ENCODE results near the gene MRGPRF. TPM values are rescaled to one million over a fixed set of nuclear protein-coding genes. Genes with fewer than 3 reads are reported as not detected.

MRGPRF gene
- total RNA-seq, 1 donor from 2014 or later, result under 0.01 TPM

DNA sequence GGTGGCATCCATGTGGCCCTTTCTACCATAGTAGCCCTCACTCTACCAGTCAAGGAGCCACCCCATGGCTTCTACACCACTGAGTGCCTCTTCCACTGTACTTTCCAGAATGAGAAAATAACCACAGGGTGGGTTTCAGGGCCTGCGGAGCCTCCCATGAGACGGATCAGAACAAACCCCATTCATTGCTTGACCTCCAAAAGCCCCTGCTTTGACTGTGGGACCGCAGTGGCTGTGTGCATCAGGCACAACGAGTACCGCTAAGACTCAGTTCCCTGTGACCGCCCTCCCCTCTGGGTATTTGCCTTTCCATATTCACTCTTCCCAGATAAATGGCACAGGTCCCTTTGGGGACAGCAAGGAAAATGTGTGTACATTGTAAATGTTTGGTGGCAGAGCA is 11.5 kb upstream of the MRGPRF start:
- DNase-seq (ENCODE audit: low read depth in 2 of 2), result no peak

DNA sequence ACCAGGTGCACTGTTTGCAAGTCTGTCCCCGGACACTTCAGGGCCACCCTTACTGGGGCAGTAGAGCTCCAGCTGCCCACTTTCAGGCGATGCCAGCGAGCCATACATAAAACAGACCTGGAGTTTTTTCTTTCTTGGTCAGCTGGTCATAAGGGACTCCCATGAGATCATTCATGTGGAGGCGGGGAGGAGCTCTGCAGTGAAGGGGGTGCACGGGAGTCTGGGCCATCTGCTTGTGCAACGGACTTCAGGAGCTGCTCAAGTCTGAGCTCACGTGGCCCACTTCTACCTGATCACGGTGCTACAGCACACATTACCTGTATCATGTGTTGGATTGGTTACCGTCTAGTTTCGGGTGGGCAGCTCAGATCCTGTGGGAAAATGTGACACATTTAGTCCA is 9.2 kb upstream of the MRGPRF start:
- DNase-seq (ENCODE audit: low read depth in 2 of 2), result no peak

DNA sequence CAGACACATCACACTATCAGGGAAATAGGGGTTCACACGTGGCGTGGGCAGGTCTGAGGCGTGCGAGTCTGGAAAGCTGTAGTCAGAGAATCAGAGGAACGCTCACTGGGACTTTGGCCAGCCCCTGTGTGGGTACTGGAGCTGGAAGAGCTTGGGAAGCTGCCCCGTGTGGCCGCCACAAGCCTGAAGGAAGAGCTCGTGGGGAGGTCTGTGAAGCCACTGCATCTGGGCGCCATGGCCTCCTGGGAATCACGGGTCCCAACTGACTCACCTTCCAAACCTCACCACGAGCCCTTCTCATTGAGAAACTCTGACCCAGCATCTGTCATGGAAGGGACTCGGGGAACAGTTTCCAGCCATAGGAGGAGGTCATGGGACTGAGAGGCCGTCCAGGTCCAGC is 5.9 kb upstream of the MRGPRF start:
- DNase-seq (ENCODE audit: low read depth in 2 of 2), result no peak

DNA sequence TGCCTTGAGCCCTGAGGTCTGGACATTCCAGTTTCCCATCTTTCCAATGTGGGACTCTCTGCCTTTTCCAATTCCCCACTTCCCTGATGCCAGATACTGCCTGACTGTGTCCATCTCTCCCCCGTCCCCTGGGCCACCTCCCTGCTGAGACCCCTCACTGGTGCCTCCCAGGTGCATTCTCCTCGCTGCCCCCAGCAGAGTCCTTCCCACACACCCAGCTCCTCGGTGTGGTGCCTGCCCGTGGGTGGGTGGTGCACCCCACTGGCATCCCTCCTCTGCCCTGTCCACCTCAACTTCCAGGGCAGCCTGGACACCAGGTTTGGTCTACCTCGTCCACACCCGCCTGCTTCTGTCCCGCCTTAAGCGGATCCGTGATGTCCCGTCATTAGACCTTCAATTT is 4.9 kb upstream of the MRGPRF start:
- DNase-seq (ENCODE audit: low read depth in 2 of 2), result no peak

DNA sequence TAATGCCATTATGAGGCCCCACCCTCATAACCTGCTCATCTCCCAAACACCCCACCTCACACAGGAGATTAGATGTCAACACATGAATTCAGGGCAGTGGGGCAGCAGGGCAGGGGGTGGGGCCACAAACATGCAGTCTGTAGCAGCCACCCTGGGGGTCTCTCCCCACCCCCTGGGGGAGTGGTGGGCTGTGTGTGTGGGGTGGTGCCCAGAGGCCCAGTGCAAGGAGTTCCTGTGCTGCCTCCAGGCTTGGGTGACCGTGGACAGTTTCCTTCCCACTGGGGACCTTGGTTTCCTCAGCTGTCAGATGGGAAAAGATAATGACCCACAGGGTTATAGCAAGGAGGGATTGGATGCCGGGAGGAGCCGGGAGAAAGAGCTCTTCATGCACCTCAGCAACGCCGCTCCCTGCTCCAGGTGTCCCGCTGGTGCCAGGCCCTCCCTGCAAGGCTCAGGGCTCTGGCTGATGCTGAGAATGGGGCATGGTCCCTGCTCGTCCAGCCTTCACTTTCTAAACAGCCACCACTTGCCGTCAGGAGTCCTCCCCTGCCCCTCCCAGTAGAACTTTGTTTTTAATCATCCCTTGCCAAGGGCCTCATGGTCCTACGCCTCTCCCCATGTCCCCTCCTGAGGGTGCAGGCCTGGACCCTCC is 2.0 kb upstream of the MRGPRF start:
- DNase-seq (ENCODE audit: low read depth in 2 of 2), result no peak

DNA sequence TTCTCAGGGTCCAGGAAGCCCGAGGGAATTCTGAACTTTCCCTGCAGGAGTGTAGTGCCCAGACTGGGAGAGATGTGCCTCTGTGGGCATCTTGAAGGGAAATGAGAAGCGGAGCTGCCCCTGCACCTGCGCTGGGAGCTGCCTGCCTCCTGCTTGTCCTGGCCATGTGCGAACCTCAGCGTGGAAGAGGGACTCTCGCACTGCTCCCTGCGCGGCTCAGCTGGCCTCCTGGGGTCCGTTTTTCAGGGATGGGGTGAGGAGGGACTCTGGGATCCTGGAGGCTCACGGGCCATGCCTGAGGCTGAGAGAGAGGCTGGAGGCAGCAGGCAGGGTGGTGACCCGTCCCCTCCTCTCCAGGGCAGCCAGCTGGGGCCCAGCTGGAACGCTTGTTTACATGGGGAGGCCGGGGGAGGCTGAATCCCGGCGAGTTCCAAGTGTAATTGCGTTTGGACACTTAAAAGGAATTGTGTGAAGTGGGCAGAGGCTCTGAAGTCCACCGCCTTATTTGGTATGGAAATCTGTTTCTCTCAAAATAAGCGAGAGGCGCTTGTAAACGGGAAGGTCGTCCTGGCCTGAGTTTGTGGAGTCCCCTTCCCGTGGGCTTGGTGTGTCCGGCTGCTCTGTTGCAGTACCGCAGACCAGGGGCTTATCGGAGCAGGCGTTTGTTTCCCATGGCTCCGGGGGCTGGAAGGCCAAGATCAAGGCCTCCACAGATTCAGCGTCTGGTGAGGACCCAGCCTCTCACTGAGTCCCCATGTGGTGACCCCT is 1.2 kb upstream of the MRGPRF start:
- DNase-seq (ENCODE audit: low read depth in 2 of 2), result no peak

DNA sequence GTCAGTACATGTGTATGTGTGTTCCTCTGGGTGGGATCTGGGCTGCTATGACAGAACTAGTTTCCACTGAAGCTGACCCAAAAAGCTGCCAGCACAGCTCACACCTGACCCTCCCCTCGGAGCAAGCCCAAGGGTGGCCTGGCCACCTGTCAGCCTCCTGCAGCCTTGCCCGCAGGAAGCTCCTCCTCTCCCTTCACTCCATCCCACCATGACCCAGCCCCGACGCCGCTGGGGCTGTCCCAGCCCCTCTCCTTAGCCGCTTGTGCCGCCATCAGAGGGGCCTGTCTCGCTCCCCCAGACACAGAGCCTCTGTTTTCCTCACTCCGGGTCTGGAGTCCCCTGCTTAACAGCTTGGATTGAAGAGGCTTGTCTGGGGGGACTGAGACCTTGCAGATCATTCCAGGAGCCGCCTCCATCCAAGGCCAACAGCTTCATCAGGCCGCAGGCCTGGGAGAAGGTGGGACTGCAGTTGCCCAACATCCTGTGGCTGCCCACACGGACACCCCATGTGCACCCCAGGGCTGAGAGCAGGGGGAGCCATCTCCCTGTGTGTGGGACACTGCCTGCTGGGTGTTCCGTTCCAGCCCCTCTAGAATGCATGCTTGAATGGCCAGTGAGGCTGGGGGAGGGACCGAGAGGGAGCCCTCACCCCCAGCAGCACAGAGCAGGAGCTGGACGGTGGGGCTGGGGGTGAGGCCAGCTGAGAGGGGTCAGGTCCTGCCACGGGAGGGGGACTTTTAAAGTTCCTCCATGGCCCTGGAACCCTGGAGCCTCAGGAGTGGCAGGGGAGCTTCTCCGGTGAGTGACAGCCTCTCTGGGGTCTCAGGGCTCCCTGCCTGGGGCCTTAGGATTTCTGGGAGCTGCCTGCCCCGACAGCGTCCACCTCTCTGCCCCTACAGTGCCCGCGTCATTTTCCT is 696 bp downstream of the MRGPRF start:
- DNase-seq (ENCODE audit: low read depth in 2 of 2), result no peak

DNA sequence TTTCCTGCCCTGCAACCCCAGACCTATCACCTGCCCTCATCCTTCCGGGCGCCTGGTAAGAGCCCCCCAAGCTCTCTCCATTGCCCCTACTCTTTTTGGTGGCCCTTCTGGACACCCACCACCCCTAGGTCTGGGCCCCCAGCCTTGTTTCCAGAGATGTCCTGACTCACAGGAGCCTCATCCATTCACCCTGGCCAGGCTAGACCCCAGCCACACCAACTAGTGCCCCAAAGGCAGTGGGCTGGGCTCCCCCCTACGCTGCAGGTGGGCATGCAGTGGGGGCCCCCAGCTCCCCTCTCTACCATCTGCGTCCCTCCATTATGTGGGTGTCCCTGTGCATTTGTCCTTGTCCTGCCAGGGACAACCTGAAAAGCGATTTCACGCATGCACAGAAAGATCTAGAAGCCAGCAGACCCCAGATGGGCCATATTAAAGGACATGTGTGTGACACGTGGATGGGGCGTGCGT is 1.4 kb downstream of the MRGPRF start:
- DNase-seq (ENCODE audit: low read depth in 2 of 2), result no peak

DNA sequence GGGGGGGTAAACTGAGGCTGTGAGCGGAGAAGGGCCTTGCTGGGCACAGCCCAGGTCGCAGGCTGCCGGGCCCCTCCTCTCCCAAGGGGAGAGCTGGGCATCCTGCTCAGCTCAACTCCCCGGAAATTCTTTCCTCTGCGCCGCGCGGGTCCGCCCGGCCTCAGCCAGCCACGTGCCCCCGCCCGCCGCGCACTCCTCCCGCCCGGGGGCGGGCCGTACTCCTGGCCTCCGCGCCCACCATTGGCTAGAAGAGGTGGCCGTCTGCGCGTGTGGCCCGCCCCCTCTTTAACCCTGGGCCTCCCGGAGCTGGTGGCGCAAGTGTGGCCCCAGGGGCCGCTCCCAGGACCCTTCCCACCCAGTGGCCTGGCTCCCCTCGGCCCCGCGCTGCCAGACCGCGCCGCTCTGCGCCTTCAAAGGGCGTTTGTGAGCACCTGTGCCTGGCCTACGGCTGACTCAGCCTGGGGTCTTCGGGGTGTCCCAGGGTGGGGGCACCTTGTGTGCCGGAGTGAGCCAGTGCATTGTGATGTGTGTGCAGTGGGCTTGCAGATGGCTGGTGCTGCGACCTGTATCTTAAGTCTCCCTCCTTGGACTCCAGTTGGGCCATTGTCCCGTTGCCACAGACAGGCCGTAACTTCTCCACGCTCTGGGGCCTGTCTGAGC is 2.0 kb downstream of the MRGPRF start:
- peak; percentile 35 to 47 for DNase-seq (ENCODE audit: low read depth in 2 of 2)

DNA sequence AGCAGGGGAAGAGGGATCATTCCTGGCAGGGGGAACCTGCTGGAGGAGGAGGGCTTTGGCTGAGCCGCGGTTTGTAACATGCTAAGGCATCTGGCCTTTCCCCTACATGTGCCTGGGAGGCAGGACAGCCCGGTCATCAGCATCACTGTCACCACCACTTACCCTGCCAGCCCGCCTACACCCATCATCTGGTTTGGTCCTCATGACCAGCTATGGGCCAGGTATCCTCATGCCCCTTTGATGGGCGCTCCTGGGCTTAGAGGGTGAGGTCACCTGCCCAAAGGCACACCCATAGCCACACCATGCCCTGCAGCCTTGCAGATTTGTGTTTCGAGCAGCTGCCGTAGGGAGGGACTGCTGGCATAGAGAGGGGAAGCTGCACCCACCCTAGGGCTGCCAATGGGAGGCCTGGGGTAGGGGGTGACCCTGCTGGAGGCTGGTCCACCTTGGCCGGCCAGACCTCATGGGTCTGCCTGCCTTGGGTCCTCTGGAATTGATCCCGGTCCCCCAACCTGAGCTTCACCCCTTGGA is 2.6 kb downstream of the MRGPRF start:
- no peak for DNase-seq (ENCODE audit: low read depth in 2 of 2)

DNA sequence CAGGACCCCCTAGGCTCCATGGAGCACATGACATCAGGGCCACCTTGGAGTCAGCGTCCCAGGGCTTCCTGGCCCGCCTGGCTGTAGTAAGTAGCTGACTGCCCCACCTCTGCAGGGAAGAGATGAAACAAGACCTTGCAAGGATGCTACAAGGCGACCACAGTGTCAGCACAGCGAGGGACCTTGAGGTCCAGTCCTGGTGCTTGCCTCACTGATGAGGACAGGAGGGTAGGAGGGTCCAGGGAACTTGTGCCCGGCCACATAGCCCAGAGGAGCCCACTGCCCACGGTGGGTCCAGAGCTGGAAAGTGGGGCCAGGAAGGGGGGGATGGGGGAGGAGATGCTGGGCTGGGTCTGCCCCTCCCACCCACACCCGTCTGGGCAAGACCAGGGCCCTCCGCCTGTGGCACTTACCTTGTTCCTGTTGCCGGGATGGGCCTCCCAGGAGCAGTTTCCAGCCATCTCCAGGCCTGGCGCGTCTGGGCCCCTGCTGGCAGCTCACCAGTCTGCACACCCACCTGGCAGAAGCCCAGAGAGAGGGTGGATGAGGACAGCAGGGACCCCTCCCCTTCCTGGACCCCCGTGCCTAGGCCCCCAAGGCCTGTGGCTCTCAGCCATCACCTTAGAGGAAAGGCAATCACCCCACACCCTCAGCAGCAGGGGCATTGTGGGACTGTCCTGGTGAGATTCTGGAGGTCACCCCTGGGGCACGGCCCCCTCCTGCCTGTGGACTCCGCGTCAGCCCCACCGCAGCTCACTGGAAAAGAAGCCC is 3.4 kb downstream of the MRGPRF start:
- no peak for DNase-seq (ENCODE audit: low read depth in 2 of 2)

DNA sequence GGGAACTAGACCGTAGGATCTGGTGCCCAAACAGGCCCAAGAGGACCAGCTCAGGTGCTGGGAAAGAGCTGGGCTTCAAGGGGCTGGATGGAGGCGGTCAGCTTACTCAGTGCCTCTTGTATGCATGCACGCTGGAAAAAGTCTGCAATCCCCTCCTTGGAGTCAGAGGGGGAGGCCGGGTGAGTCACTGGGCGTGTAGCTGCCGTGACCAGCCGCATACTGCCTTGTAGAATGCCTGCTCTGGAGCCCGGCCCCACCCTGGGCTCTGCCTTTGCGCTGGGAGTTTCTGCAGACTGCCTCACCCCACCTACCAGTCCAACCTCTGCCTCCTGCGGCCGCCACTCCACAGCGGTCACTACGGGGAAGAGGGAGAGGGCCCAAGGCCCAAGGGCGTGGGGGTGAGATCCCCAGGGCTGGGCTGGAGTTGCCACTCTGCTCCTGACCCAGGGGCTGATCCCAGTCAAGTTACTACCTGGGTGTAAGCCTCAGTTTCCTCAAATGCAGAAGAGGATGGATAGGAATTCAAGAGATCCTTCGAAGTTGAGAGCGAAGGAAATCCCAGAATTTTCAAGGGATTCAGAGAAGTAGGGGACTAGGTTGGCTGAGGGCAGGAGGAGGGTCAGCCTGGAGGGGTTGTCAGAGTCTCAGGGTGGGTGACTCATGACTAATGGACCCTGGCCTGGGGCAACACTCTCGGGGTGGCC is 4.2 kb downstream of the MRGPRF start:
- DNase-seq (ENCODE audit: low read depth in 2 of 2), result peak in 1 of 2 donors; percentile 77

DNA sequence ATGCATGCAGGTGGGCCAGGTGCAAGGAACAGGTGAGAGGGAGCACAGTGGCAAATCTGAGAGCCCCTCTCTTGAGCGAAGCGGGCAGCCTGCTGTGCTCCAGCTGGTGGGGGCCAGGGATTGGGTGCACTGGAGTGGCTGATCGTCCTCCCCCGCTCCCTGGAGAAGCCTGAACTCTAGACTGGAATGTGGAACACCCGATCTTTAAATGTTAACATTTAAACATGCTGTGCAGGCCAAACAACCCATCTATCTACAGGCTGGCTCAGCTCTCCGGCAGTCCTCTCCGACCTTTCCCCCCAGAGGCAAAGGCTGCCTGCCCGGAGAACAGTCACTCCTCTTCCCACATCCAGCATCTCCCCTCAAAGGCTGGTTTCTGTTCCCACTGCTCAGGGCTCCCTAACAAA is 5.1 kb downstream of the MRGPRF start:
- DNase-seq (ENCODE audit: low read depth in 2 of 2), result no peak

DNA sequence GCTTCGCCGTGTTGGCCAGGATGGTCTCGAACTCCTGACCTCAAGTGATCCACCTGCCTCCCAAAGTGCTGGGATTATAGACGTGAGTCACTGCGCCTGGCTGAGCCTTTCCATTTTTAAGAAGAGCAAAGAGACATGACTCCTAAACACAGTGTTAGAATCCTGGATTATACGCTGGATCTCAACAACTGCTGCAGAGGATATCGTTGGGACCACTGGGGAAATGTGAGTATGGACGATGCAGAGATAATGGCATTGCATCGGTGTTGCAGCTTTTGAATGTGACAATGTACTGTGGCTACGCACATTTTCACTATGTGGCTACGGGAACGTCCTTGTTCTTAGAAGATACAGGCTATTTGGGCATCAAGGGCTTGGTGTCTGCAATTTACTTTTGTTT is 6.2 kb downstream of the MRGPRF start:
- DNase-seq (ENCODE audit: low read depth in 2 of 2), result no peak

DNA sequence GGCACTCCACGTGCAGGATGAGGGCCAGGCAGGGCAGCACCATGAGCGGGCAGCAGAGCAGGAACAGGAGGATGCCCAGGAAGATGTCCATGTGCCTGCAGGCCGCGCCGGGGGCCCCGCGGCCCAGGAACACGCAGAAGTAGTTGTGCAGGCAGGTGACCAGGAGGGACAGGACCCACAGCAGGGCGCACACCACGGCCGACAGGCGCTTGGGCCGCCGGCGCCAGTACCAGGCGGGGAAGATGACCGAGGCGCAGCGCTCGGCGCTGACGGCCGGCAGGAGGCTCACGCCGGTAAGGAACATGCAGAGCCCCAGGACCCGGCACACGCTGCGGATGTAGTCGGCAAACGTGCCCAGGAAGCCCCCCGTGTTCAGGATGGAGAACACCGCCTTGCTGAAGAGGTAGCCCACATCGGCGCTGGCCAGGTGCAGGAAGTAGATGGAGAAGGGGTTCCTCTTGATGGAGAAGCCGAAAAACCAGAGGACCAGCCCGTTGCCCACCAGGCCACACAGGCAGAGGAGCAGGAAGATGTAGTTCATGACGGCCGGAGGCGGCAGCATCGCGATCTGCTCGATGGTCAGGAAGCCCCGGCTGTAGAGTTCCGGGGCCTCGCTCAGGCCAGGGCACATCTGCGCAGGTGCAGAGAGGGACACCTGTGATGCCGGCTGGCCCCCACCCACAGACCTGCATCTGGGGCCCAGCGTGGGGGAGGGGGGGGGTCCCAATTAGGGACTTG is 7.2 kb downstream of the MRGPRF start:
- DNase-seq (ENCODE audit: low read depth in 2 of 2), result no peak

DNA sequence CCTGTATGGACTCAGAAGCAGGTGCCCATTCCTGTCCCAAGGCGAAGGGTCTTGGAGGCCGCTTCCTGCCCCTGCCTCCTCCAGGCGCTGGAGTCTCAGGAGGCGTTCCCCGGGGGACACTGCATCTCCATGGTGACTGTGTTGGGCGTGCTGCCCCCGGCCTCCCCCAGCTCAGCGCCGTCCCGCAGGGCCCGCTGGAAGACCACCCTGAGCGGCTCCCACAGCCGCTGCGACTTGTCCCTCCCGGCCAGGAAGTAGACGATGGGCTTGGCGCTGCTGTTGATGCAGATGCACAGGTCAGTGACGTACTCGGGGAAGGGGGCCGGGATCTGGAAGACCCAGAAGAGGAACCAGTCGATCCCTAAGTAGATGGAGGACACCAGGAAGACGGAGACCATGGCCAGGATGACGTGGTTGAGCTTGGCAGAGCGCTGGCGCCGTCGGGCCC is 7.8 kb downstream of the MRGPRF start:
- no peak for DNase-seq (ENCODE audit: low read depth in 2 of 2)

DNA sequence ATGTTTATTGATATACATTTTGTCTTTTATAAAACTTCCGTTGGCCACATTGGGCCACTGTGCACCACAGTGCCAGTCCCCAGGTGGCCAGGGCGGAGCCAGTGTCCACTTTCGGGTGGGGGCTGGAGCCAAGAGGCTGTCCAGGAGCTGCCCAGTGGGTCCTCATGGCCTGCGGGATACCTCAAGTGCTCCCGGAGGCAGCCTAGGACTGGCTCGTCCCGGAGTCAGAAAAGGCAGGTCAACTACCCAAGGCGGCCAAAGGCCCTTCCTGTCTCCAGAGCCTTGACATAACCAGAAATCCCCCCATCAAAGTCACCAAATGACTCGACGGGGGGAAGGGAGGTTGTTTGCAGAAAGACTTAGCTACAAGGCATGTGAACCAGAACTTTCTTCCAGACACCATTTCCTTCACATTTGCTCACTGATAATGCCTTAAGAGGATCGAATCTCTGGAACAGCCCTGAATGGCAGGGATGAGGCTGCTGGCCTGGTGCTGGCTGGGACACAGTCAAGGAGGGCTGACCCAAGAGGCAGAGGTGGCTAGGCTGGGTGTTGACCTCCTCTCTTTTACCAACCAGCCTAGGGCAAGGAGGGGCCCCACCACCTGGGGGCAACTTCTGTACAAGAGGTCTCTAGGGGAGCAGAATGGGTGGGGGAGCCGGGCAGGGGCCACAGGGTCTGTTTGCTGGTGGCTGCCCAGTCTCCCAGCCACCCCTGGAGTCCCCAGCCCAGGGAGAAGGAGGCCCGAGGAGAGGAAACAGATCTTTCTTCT is 8.4 kb downstream of the MRGPRF start:
- DNase-seq (ENCODE audit: low read depth in 2 of 2), result no peak

DNA sequence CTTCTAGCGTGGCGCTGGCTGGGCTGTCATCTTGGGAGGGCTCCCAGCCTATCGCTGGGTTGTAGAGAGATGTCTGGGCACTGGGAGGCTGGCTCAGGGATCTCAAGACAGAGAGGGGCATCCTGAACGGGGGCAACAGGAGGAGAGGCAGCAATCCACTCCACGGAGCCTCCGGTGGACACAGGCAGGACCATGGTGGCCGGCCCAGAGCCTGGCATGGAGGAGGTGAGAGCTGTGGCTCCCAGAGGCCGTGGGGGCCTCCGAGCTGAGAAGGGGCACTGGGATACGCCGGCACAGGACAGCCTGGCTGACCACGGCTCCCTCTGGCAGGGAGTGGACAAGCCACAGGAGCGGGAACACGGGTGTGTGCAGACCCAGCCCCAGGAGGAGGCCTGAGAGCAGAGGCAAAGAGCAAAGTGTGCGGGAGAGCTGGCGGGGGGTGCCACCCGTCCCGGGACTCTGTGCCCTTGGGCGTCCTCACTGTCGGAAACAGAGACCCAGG is 9.1 kb downstream of the MRGPRF start:
- DNase-seq (ENCODE audit: low read depth in 2 of 2), result no peak

Data from lung microvascular endothelial cell (primary cell).